Skin epidermis (tissue), 12 donors: Measurements from ENCODE around the gene NCOA1.
"Not testable (repeated sequence)": the region's sequence is repeated elsewhere in the genome, so short reads cannot be mapped to it uniquely, and the experiment has no call there.

ENCODE experiments used
- H3K27ac ChIP-seq, 21 experiments: fragments of 200-600 bp; sonication (generic) in 11 of 21; one replicate each; pipeline ENCODE4 v1.5.0; 2020; ENCODE audit warnings: mild to moderate bottlenecking in 3 of 21, inconsistent platforms in 2 of 21, moderate library complexity in 2 of 21
- H3K4me3 ChIP-seq, 7 experiments: fragments of 200-600 bp; sonication (generic) in 2 of 7; one replicate each; pipeline ENCODE4 v1.5.0; 2020; ENCODE audit warnings: inconsistent platforms in 2 of 7, mild to moderate bottlenecking in 2 of 7, moderate library complexity in 1 of 7

NCOA1 gene

DNA sequence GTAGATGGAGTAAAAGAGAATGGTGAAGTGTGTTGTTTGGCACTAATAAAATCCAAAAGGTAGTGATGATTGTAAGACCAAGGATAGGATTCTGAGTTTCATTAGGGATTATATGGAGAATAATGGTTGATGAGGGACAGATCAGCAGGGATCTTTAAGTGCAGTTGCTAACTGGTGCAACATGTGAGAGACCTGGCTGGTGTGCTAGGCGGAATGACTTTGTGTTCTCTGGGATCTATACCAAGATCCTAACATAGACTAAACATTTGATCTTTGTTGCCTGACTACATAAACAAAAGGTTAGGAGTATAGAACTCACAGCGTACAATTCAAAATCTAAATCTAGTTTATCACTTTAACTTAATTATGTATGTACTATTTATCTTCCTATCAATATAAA lies 166.8 kb downstream of the NCOA1 start:
- H3K27ac ChIP-seq = no peak overlapping the region
- H3K4me3 ChIP-seq = no peak overlapping the region

DNA sequence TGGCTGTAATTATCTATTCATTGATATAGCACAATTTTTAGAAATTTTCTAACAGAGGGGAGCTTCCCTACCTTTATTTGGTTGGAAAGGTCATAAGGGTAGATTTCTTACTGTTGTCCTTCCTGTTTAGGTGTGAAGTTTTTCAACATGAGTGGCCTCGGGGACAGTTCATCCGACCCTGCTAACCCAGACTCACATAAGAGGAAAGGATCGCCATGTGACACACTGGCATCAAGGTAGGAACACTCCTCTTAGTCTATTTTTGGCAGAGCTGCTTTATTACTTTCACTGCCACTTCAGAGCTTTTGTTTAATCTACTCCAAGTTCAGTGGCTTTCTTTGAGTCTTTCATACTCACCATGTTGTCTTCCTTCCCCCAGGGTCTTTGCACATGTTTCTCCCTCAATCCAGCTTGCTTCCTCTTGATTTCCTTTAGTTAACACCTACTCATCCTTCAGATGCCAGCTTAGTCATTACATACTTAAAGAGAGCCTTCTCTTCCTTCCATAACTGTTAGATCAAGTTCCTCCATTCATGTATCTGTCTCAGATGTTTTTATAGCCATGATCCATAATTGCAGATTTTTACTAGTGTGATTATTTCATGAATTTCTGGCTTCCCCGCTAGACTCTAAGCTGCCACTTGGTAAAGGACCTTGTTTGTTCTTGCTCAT lies 167.6 kb downstream of the NCOA1 start:
- H3K27ac ChIP-seq = no peak overlapping the region
- no peak overlapping the region for H3K4me3 ChIP-seq

DNA sequence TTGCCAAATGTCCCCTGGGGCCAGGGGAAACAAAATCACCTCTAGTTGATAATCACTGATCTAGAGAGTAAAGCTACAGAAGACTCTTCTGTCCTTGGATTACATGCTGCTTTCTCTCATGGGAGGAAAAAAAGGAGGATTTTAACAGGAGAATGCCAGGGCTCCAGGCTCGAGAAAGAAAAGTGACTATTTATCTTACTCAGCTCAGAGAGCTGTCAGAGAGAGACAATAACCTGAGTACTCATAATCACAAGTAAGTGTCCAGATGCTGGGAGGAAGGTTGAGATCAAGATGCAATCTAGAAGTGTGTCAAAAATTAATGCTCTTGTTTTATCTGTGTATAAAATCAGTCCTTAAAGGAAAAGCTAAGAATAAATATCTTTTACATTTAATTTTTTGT lies 168.8 kb downstream of the NCOA1 start:
- H3K4me3 ChIP-seq = no peak overlapping the region
- no peak overlapping the region for H3K27ac ChIP-seq

DNA sequence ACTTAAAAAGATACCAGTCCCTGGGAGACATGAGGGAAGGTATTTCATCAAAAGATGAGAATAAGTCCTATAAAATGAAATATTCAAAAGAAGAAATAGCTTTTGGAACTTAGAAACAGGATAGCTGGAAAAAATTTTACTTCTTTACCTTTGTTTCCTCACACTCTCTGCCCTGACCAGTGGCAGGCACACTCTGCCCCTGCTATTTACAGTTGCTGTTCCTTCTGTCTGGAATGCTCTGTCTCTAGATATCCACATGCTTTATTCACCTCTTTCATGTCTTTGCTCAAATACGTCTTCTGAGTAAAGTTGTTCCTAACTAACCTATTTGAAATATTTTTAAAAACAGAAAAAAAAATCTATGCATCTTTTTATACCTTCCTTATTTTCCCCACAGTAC lies 176.5 kb downstream of the NCOA1 start:
- Histone ChIP-seq H3K4me3 (no peak overlapping the region), H3K27ac (no peak overlapping the region)

DNA sequence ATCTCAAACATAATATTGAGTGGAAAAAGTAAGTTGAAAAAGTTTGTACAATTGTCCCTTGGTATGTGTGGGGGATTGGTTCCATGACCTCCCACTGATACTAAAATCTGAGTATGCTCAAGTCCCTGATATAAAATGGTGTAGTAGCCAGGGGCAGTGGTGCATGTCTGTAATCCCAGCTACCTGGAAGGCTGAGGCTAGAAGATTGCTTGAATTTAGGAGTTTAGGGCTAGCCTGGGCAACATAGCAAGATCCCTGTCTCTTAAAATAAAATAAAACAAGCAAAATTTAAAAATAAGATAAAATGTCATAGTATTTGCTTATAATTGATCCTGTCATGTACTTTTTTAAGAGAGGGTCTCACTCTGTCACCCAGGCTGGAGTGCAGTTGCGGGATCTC lies 180.2 kb downstream of the NCOA1 start:
- H3K4me3 ChIP-seq = no peak overlapping the region
- H3K27ac ChIP-seq = no peak overlapping the region

DNA sequence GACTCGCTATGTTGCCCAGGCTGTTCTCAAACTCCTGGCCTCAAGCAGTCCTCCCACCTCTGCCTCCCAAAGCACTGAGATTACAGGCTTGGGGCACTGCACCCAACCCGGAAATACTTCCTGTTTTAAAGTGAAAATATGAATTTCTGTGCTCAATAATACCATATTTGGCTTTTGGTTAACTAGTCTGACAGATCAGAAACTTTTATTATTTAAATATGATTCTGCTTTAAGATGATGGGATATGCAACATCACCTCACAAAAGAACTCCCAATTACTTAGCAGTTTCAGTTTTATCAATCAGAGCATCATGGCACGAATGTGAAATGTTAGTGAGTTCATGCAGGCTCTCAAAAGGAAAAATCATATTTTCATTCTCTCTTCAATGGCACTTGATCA lies 181.5 kb downstream of the NCOA1 start:
- no peak overlapping the region for H3K27ac ChIP-seq
- H3K4me3 ChIP-seq = no peak overlapping the region

DNA sequence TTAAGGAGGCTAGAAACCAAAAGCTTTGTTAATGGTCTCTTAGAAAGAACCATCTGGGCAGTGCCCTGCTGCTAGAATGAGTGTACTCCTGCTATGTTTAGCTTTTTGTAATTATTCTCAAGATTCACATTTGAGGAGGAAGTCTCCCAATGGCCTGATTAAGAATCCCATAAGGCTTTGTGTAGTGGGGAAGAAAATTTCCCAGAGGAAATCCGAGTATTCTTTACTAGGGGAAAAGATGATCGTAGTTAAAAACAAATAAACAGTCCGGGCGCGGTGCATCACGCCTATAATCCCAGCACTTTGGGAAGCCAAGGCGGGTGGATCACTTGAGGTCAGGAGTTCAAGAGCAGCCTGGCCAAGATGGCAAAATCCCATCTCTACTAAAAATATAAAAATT lies 184.3 kb downstream of the NCOA1 start:
- Histone ChIP-seq H3K27ac (no peak overlapping the region), H3K4me3 (no peak overlapping the region)

DNA sequence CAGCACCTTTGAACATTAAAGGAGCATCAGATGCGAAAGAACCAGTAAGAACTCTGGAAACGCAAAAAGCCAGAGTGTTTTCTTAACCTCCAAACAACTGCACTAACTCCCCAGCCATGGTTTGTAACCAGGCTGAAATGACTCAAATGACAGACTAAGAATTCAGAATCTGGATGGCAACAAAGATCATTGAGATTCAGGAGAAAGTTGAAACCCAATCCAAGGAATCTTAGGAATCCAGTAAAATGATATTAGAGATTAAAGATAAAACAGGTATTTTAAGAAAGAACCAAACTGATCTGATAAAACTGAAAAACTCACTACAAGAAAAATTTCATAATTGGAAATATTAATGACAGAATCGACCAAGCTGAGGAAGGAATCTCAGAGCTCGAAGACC lies 185.4 kb downstream of the NCOA1 start:
- Histone ChIP-seq H3K4me3 (no peak overlapping the region), H3K27ac (no peak overlapping the region)

DNA sequence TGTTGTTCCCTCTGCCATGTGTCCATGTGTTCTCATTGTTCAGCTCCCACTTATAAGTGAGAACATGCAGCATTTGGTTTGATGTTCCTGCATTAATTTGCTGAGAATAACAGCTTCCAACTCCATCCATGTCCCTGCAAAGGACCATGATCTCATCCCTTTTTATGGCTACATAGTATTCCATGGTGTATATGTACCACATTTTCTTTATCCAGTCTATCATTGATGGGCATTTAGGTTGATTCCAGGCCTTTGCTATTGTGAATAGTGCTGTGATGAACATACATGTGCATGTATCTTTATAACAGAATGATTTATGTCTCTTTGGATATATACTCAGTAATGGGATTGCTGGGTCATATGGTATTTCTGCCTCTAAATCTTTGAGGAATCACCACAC lies 187.0 kb downstream of the NCOA1 start:
- not testable (repeated sequence) for H3K4me3 ChIP-seq

DNA sequence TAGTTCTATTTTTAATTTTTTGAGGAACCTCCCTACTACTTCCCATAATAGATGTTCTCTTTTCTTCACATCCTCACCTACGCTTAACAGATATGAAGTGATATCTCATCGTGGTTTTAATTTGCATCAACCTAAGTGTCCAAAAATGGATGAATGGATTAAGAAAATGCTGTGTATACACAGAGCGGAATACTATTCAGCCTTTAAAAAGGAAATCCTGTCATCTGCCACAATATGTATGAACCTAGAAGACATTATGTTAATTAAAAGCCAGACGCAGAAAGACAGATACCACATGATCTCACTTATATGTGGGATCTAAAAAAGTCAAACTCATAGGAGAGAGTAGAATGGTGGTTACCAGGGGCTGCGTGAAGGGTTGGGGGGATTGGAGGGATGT lies 189.1 kb downstream of the NCOA1 start:
- Histone ChIP-seq H3K4me3 (no peak overlapping the region), H3K27ac (no peak overlapping the region)

More for the DNA sequence above, 187.0 kb downstream of the NCOA1 start:
- H3K27ac ChIP-seq = not testable (repeated sequence)

DNA sequence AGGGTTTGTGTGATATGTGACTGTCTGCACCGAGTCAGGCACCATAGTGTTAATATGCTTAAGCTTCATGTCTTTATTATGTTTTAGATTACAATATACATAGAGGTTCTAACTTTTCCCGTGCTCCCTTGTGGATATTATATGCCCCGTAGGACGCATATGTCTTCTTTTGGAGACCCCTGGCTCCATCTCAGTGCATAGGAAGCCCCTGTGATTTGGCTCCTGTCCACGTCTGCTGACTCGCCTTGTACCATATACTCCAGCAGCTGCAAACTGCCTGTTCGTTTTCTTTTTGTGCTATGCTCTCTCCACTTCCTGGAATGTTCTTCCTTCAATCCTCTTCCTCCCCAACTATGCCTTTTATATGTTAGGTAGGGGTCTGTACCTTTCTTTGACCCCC lies 191.2 kb downstream of the NCOA1 start:
- no peak overlapping the region for H3K4me3 ChIP-seq
- no peak overlapping the region for H3K27ac ChIP-seq

DNA sequence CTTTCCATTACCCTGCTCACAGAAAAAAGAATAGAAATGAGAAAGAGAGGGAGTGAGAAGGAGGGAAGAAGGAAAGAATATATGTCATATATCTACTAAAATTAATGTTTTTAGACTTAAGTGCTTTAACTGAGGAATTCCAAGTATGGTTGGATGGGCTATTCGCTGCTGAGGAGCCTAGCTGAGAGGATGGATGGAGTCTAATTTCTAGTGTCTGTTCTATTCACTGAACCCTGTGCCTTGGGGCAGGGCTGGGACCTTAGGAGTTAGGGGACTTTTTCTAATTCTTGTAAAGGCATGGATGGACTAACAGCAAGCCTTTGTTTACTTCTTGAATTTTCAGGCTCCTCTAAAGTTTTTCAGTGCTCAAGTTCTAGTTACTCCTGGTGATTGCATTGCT lies 192.4 kb downstream of the NCOA1 start:
- no peak overlapping the region for H3K4me3 ChIP-seq
- H3K27ac ChIP-seq = no peak overlapping the region

DNA sequence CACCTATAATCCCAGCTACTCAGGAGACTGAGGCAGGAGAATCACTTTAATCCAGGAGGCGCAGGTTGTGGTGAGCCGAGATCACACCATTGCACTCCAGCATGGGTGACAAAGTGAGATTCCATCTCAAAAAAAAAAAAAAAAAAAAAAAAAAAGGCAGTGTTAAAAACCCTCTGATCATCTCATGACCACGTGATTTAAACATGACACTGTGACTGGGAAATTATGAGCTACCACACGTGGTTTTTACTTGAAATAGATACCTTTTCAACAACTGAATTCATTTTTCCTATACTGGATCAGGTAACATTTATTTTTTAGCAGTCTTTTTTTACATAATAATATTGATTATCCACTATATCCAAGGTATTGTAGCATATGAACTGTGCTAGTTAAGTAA lies 199.5 kb downstream of the NCOA1 start:
- Histone ChIP-seq H3K4me3 (no peak overlapping the region), H3K27ac (no peak overlapping the region)

DNA sequence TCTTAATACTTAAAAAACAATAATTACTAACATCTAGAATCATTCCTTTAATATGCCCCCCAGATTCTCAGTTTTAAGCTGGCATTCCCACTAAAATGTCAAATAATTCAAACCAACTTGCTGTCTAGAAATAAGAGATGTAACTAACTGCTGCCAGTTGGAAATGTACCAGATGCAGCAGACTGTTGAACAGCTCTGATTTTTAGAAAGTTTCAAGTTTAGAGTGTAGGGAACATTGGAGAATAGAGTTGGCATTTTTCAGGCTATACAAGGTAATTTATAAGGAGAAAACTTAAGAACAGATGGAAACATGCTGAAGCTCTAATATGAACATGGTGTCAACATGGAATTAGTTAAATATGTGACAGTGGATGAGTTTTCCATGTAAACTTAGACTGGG lies 200.8 kb downstream of the NCOA1 start:
- no peak overlapping the region for H3K4me3 ChIP-seq
- H3K27ac ChIP-seq = no peak overlapping the region

DNA sequence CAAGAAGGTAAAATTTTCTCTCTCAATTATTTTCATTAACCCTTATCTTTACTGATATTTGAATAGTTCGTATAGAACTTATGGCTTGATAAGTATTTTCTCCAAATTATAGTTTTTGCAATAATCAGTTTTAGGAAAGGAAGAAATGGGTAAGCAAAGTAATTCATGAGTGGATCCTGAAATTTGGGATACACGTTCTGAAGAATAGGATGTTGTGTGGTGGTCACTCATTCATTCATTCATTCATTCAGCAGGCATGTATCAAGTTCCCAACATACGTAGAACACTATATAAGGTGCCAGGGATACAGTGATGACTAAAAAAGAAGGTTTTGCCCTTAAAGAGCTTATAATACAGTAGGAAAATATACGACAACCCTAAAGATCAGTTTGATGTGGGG lies 206.7 kb downstream of the NCOA1 start:
- Histone ChIP-seq H3K4me3 (no peak overlapping the region), H3K27ac (no peak overlapping the region)

DNA sequence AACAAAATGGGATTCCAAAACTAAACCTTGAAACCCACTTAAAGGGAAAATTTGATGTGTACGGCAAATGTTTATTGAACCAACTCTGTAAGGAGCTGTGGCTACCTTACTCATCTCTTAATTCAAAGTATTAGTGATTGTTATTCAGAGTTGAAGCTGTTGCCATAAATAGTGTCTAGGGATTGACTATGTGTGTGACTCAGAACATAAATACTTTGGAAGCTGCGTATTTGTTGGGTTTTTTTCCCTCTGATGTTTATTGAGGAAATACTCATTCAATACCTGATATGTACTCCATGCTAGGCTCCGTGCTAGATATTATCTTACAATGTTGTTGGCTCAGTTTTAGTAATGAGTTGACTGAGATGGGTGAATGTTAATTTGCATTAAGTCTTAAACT lies 211.7 kb downstream of the NCOA1 start:
- Histone ChIP-seq H3K27ac (no peak overlapping the region), H3K4me3 (no peak overlapping the region)

DNA sequence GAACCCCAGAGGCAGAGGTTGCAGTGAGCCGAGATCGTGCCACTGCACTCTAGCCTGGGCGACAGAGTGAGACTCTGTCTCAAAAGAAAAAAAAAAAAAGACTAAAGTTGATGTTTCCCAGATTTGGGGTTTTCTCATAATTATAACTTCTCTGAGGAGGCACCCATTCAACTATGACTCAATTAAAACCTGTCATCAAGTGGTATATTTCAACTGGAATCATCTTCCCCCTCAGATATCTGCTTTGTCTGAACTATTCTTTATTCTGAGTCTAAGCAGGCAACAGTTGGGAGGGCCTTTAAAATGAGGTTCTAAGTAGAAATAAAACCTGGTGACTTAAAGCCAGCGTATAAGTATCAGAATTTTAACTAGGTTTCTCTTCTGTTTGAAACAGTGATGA lies 213.6 kb downstream of the NCOA1 start:
- Histone ChIP-seq H3K4me3 (no peak overlapping the region), H3K27ac (no peak overlapping the region)

DNA sequence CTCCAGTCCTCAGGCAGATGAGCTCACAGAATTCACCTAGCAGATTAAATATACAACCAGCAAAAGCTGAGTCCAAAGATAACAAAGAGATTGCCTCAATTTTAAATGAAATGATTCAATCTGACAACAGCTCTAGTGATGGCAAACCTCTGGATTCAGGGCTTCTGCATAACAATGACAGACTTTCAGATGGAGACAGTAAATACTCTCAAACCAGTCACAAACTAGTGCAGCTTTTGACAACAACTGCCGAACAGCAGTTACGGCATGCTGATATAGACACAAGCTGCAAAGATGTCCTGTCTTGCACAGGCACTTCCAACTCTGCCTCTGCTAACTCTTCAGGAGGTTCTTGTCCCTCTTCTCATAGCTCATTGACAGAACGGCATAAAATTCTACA lies 216.1 kb downstream of the NCOA1 start:
- H3K4me3 ChIP-seq = no peak overlapping the region

DNA sequence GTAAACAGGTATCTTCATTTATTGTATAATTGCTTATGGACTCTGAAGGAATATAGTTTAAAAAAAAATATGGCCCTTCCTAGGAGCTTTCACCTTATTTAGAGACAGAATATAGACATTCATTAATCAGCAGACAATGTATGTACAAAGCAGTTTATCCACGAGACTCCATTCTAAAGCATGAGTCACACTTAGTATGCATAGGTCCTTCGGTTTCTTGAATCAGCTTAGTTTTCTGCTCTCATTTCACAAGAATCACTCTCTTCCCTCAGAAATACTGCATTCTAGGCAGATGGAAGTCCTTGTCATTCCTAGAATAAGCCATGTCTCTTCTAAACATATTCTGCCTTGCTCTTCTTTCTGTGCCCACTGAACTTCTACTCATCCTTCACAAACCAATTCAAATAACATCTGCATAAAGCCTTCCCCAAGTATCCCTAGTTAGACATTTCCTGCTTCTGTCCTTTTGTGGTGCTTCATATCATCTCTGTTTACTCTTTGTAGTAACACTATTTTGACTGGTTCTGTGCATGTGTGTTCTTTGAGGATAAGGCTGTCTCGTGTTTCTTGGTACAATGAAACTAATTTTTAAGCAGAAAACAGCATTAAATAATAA lies 217.6 kb downstream of the NCOA1 start:
- Histone ChIP-seq H3K4me3 (no peak overlapping the region), H3K27ac (no peak overlapping the region)

More for the DNA sequence above, 216.1 kb downstream of the NCOA1 start:
- H3K27ac ChIP-seq = no peak overlapping the region

DNA sequence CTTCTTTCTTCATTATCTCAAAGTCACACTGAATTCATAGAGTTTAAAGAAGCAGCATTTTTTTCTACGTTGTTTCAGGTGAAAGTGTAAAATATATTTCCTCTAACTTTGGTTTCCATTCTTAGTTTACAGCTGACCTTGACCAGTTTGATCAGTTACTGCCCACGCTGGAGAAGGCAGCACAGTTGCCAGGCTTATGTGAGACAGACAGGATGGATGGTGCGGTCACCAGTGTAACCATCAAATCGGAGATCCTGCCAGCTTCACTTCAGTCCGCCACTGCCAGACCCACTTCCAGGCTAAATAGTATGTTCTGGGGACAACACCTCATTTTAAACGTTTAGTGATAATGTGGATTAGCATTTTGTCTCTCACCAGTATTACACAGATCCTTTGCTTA lies 219.8 kb downstream of the NCOA1 start:
- H3K4me3 ChIP-seq = no peak overlapping the region
- H3K27ac ChIP-seq = no peak overlapping the region

DNA sequence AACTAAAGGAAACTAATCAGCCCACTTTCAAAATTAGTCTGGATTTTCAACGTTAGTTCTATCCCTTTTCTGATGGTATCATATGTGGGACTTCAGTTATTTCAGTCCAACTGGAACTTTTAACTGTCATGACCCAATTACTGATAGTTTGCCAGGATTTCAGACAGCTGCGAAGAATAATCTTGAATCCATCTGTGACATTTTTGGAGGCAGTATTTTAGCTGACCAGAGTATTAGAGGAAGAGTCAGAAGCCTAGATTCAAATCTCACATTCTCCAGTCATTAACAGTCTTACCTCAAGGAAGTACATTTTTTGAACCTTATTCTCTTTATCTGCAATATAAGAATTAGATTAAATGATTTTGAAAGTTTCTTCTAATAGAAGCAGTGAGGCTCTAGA lies 220.8 kb downstream of the NCOA1 start:
- no peak overlapping the region for H3K27ac ChIP-seq
- no peak overlapping the region for H3K4me3 ChIP-seq

DNA sequence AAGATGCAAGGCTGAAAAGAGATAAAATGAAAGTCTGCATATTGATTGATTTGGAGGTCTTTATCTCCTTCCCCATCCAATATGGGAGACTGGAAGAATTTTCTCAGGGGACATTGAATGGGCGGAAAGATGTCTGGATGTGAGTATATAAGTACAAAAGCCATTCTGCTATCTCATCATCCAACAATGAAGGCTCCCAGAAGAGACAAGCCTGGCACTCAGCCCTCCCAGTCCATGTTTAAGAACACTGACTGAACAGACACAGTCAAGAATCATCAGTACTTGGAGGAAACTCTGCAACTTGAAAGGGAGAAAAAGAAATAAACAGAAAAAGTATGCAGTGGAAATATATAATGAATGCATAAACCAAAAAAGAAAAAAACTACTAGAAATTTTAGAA lies 221.2 kb downstream of the NCOA1 start:
- no peak overlapping the region for H3K27ac ChIP-seq
- H3K4me3 ChIP-seq = no peak overlapping the region
